GM23338 (cell line): Measurements from ENCODE around the gene LCN12. TPM values are rescaled to one million over a fixed set of nuclear protein-coding genes. Genes with fewer than 3 reads are reported as not detected.

Experiments used
- ATAC-seq: fragments of 200-7000 bp; cut with Tn5 transposase; 3 replicates; pipeline ENCODE4 v1.9.1; 2020
- DNase-seq: peaks from one replicate; pipeline ENCODE4 v3.0.0-alpha.2; 2015; ENCODE audit warnings: low spot score
- H2AFZ ChIP-seq: fragments of 200-600 bp; sonication (generic); 2 replicates; pipeline ENCODE4 v1.8.0; 2016; ENCODE audit warnings: antibody characterized with exemption, mild to moderate bottlenecking, moderate library complexity
- H3F3A ChIP-seq: fragments of 200-600 bp; sonication (generic); replicated peaks from 2 replicates; pipeline ENCODE4 v1.8.0; 2017; ENCODE audit warnings: antibody characterized with exemption, mixed run types, low read depth
- H3K27ac ChIP-seq: fragments of 200-600 bp; sonication (generic); 2 replicates; pipeline ENCODE4 v1.6.1; 2016; ENCODE audit warnings: low read depth
- H3K27me3 ChIP-seq: fragments of 200-600 bp; sonication (generic); 2 replicates; pipeline ENCODE4 v1.8.0; 2016; ENCODE audit warnings: mild to moderate bottlenecking, mixed run types, moderate library complexity; ENCODE audit not compliant: insufficient read depth
- H3K36me3 ChIP-seq: fragments of 200-600 bp; sonication (generic); 2 replicates; pipeline ENCODE4 v1.8.0; 2016; ENCODE audit warnings: mild to moderate bottlenecking; ENCODE audit not compliant: insufficient read depth
- H3K4me1 ChIP-seq: fragments of 200-600 bp; sonication (generic); 2 replicates; pipeline ENCODE4 v1.8.0; 2016; ENCODE audit warnings: mild to moderate bottlenecking, moderate library complexity; ENCODE audit not compliant: insufficient read depth
- H3K4me2 ChIP-seq: fragments of 200-600 bp; sonication (generic); 2 replicates; pipeline ENCODE4 v1.7.1; 2017; ENCODE audit warnings: mixed run types
- H3K4me3 ChIP-seq: fragments of 200-600 bp; sonication (generic); 2 replicates; pipeline ENCODE4 v1.6.1; 2016; ENCODE audit warnings: mixed run types
- H3K79me2 ChIP-seq: fragments of 200-600 bp; sonication (generic); replicated peaks from 2 replicates; pipeline ENCODE4 v1.8.0; 2017; ENCODE audit warnings: mild to moderate bottlenecking; ENCODE audit not compliant: insufficient read depth
- H3K9me2 ChIP-seq: fragments of 200-600 bp; sonication (generic); 2 replicates; pipeline ENCODE4 v1.8.0; 2017; ENCODE audit not compliant: insufficient read depth
- H4K20me1 ChIP-seq: fragments of 200-600 bp; sonication (generic); replicated peaks from 2 replicates; pipeline ENCODE4 v1.8.0; 2017; ENCODE audit warnings: mild to moderate bottlenecking; ENCODE audit not compliant: insufficient read depth
- H3K27ac Mint-ChIP-seq: 2 replicates; pipeline ENCODE4 v1.8.0; 2020; ENCODE audit warnings: inconsistent platforms, mild to moderate bottlenecking, moderate library complexity, mixed read lengths
- H3K27me3 Mint-ChIP-seq: 3 replicates; pipeline ENCODE4 v1.8.0; 2022; ENCODE audit warnings: low read depth, mild to moderate bottlenecking, moderate library complexity, mixed read lengths, inconsistent platforms; ENCODE audit not compliant: insufficient read depth, poor library complexity
- H3K36me3 Mint-ChIP-seq: 3 replicates; pipeline ENCODE4 v1.8.0; 2021; ENCODE audit warnings: low read depth, mild to moderate bottlenecking, inconsistent platforms, moderate library complexity, mixed read lengths
- H3K4me1 Mint-ChIP-seq: 3 replicates; pipeline ENCODE4 v1.8.0; 2020; ENCODE audit warnings: mild to moderate bottlenecking, inconsistent platforms, mixed read lengths
- H3K4me3 Mint-ChIP-seq: 3 replicates; pipeline ENCODE4 v1.8.0; 2021; ENCODE audit warnings: moderate library complexity, mild to moderate bottlenecking, inconsistent platforms, mixed read lengths
- H3K9me3 Mint-ChIP-seq: 3 replicates; pipeline ENCODE4 v1.8.0; 2020; ENCODE audit warnings: moderate library complexity, mild to moderate bottlenecking, inconsistent platforms, mixed read lengths
- CREB1 ChIP-seq: fragments of 250-450 bp; sonication (Bioruptor Pico); IDR thresholded peaks from 2 replicates; pipeline ENCODE4 v1.5.0; 2020; ENCODE audit warnings: low read depth, mild to moderate bottlenecking, moderate library complexity
- CTCF ChIP-seq, 2 experiments: fragments of 200-600 bp in 1 of 2; sonication (generic) in 1 of 2; conservative IDR thresholded peaks; 2 replicates each; pipeline versions ENCODE4 v1.5.1 to v1.6.1; 2016 to 2017; ENCODE audit warnings: antibody characterized with exemption in 2 of 2, low read depth in 2 of 2, mild to moderate bottlenecking in 2 of 2, moderate library complexity in 1 of 2
- EZH2 ChIP-seq: fragments of 200-600 bp; sonication (generic); IDR thresholded peaks from one replicate; pipeline ENCODE4 v1.8.0; 2017; ENCODE audit warnings: antibody characterized with exemption, mild to moderate bottlenecking, low read depth; ENCODE audit not compliant: unreplicated experiment
- EZH2phosphoT487 ChIP-seq: fragments of 200-600 bp; sonication (generic); IDR thresholded peaks from one replicate; pipeline ENCODE4 v1.8.1; 2018; ENCODE audit warnings: antibody characterized with exemption; ENCODE audit not compliant: unreplicated experiment
- JUNB ChIP-seq: IDR thresholded peaks from one replicate; pipeline ENCODE4 v1.6.1; 2016; ENCODE audit warnings: antibody characterized with exemption; ENCODE audit not compliant: unreplicated experiment
- NANOG ChIP-seq: IDR thresholded peaks from 2 replicates; pipeline ENCODE4 v1.6.1; 2016; ENCODE audit warnings: antibody characterized with exemption, borderline replicate concordance
- POLR2AphosphoS5 ChIP-seq: IDR thresholded peaks from 2 replicates; pipeline ENCODE4 v1.6.1; 2016; ENCODE audit warnings: antibody characterized with exemption, low read depth
- polyA plus RNA-seq: library from polyadenylated mRNA; unstranded; fragments of >200 nt; fragmentation: Nextera tagmentation; extraction: Ambion mirVana; gene quantifications from 2 replicates; pipeline ENCODE4 v1.2.1, GENCODE V29; 2016
- total RNA-seq: library from RNA; depleted of rRNA; stranded (reverse); fragments of >200 nt; shearing (Covaris generic); gene quantifications from 2 replicates; pipeline ENCODE4 v1.2.3, GENCODE V29; 2014
- TF ChIP-seq, protein P1 (sequence below): IDR thresholded peaks from 2 replicates; pipeline ENCODE4 v1.6.1; 2016; ENCODE audit warnings: antibody characterized with exemption
- TF ChIP-seq, protein P2 (sequence below): IDR thresholded peaks from one replicate; pipeline ENCODE4 v1.6.1; 2018; ENCODE audit warnings: antibody characterized with exemption; ENCODE audit not compliant: unreplicated experiment

The LCN12 gene
- total and polyA plus RNA-seq, 2 experiments from 2014 or later, result 0.39 to 0.69 TPM

DNA sequence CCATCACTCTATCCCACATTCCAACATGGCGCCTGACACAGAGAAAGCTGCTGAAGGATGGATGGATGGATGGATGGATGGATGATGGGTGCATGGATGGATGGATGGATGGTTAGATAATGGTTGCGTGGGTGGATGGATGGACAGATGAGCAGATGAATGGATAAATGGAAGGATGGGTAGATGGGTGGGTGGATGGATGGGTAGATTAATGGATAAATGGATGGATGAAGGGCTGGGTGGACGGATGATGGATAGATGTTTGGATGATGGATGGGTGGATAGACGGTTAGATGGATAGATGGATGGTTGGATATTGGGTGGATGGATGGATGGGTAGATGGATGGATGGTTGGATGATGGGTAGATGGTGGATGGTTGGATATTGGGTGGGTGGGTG lies 4.5 kb downstream of the LCN12 start:
- no peak overlapping the region for H3K4me3 ChIP-seq
- TF ChIP-seq CTCF (conservative IDR thresholded peaks at IDR 0.05; ENCODE audit: low read depth in 2 of 2), result no peak
- TF ChIP-seq POLR2AphosphoS5, result no peak
- no peak for TF ChIP-seq EZH2phosphoT487
- no peak for TF ChIP-seq JUNB
- TF ChIP-seq, protein P1, sequence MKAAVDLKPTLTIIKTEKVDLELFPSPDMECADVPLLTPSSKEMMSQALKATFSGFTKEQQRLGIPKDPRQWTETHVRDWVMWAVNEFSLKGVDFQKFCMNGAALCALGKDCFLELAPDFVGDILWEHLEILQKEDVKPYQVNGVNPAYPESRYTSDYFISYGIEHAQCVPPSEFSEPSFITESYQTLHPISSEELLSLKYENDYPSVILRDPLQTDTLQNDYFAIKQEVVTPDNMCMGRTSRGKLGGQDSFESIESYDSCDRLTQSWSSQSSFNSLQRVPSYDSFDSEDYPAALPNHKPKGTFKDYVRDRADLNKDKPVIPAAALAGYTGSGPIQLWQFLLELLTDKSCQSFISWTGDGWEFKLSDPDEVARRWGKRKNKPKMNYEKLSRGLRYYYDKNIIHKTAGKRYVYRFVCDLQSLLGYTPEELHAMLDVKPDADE, result no peak
- TF ChIP-seq, protein P2, sequence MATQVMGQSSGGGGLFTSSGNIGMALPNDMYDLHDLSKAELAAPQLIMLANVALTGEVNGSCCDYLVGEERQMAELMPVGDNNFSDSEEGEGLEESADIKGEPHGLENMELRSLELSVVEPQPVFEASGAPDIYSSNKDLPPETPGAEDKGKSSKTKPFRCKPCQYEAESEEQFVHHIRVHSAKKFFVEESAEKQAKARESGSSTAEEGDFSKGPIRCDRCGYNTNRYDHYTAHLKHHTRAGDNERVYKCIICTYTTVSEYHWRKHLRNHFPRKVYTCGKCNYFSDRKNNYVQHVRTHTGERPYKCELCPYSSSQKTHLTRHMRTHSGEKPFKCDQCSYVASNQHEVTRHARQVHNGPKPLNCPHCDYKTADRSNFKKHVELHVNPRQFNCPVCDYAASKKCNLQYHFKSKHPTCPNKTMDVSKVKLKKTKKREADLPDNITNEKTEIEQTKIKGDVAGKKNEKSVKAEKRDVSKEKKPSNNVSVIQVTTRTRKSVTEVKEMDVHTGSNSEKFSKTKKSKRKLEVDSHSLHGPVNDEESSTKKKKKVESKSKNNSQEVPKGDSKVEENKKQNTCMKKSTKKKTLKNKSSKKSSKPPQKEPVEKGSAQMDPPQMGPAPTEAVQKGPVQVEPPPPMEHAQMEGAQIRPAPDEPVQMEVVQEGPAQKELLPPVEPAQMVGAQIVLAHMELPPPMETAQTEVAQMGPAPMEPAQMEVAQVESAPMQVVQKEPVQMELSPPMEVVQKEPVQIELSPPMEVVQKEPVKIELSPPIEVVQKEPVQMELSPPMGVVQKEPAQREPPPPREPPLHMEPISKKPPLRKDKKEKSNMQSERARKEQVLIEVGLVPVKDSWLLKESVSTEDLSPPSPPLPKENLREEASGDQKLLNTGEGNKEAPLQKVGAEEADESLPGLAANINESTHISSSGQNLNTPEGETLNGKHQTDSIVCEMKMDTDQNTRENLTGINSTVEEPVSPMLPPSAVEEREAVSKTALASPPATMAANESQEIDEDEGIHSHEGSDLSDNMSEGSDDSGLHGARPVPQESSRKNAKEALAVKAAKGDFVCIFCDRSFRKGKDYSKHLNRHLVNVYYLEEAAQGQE, result no peak
- no peak for TF ChIP-seq CREB1
- no peak for TF ChIP-seq NANOG
- no peaks in the 10 kb centered on the region for H3K79me2 ChIP-seq
- Mint-ChIP-seq H3K4me3 (no peak overlapping the region; the same call in 2 of the 3 replicates), H3K36me3 (no peaks in the 10 kb centered on the region; the same call in 2 of the 3 replicates), H3K27ac (no peak overlapping the region), H3K9me3 (peaks cover 4% of the 10 kb centered on the region; the same call in 2 of the 3 replicates), H3K4me1 (no peaks in the 10 kb centered on the region; the same call in 2 of the 3 replicates), H3K27me3 (peaks cover 6% of the 10 kb centered on the region)
- no peaks in the 10 kb centered on the region for H3F3A ChIP-seq
- H4K20me1 ChIP-seq, result no peaks in the 10 kb centered on the region
- no peak overlapping the region for H3K4me2 ChIP-seq
- no peak for ATAC-seq
- no peaks in the 10 kb centered on the region for H3K27me3 ChIP-seq
- no peak overlapping the region for H2AFZ ChIP-seq
- no peaks in the 10 kb centered on the region; the same call in 1 of the 2 replicates for H3K4me1 ChIP-seq
- 0 out of 2 replicates have a peak, but pooled peaks cover 6% of the 10 kb centered on the region for H3K9me2 ChIP-seq
- H3K36me3 ChIP-seq, result no peaks in the 10 kb centered on the region
- no peak for DNase-seq
- no peak overlapping the region for H3K27ac ChIP-seq

DNA sequence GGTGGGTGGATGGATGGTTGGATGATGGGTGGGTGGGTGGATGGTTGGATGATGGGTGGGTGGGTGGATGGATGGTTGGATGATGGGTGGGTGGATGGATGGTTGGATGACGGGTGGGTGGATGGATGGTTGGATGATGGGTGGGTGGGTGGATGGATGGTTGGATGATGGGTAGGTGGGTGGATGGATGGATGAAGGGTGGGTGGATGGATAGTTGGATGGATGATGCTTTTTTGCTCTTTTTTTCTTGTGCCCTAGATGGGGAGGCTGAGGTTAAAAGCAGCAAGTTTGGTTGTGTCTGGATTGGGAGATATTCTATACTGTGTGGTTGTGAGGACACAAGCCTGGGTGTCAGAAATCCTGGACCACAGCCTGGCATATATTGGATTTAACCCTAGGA lies 5.4 kb downstream of the LCN12 start:
- H3K4me1 ChIP-seq, result no peaks in the 10 kb centered on the region
- Mint-ChIP-seq H3K27ac (no peak overlapping the region), H3K36me3 (no peaks in the 10 kb centered on the region; the same call in 2 of the 3 replicates), H3K9me3 (peaks cover 4% of the 10 kb centered on the region; the same call in 2 of the 3 replicates), H3K4me1 (no peaks in the 10 kb centered on the region; the same call in 2 of the 3 replicates), H3K27me3 (peaks cover 6% of the 10 kb centered on the region), H3K4me3 (no peak overlapping the region)
- no peaks in the 10 kb centered on the region for H3K36me3 ChIP-seq
- 0 out of 2 replicates have a peak, but pooled peaks cover 6% of the 10 kb centered on the region for H3K9me2 ChIP-seq
- no peak overlapping the region for H3K4me2 ChIP-seq
- H4K20me1 ChIP-seq, result no peaks in the 10 kb centered on the region
- H3F3A ChIP-seq, result no peaks in the 10 kb centered on the region
- DNase-seq (no peak), ATAC-seq (no peak)
- TF ChIP-seq, protein P1, result no peak
- TF ChIP-seq, protein P2, result no peak
- TF ChIP-seq EZH2 (no peak), CREB1 (no peak), EZH2phosphoT487 (no peak)
- no peak overlapping the region for H3K4me3 ChIP-seq
- no peaks in the 10 kb centered on the region for H3K79me2 ChIP-seq
- no peak overlapping the region for H3K27ac ChIP-seq
- no peak overlapping the region for H2AFZ ChIP-seq
- no peaks in the 10 kb centered on the region for H3K27me3 ChIP-seq
